Peyer's patch (tissue), 4 donors: ENCODE data around the gene XG. TPM values are rescaled to one million over a fixed set of nuclear protein-coding genes. Genes with fewer than 3 reads are reported as not detected.
"Not testable (repeated sequence)": the region's sequence is repeated elsewhere in the genome, so short reads cannot be mapped to it uniquely, and the experiment has no call there.

Source experiments
- DNase-seq, 3 donors: peaks; one replicate each; pipeline ENCODE4 v3.0.0-alpha.2; 2017 to 2019
- H3K27ac ChIP-seq, 4 donors: fragments of 200-600 bp; sonication (generic); one replicate each; pipeline ENCODE4 v1.5.1; 2016 to 2019
- H3K27me3 ChIP-seq, 2 donors: fragments of 200-600 bp; sonication (generic); one replicate each; pipeline ENCODE4 v1.5.1; 2019
- H3K36me3 ChIP-seq, 3 donors: fragments of 200-600 bp; sonication (generic); one replicate each; pipeline ENCODE4 v1.5.1; 2016 to 2019
- H3K4me1 ChIP-seq, 4 donors: fragments of 200-600 bp; sonication (generic); one replicate each; pipeline ENCODE4 v1.5.1; 2016 to 2019
- H3K4me3 ChIP-seq, 4 donors: fragments of 200-600 bp; sonication (generic); 1 replicate in 3 of 4; 2 replicates in 1 of 4; pipeline ENCODE4 v1.5.1; 2016 to 2019; ENCODE audit warnings: mild to moderate bottlenecking in 1 of 4
- H3K9me3 ChIP-seq, 4 donors: fragments of 200-600 bp; sonication (generic); one replicate each; pipeline ENCODE4 v1.5.1; 2016 to 2019; ENCODE audit warnings: mild to moderate bottlenecking in 1 of 4
- CTCF ChIP-seq, 6 experiments: fragments of 450-650 bp in 4 of 6; fragments of 200-600 bp in 2 of 6; sonication (generic) in 1 of 6; IDR thresholded peaks; one replicate each; pipeline ENCODE4 v1.5.1; 2017 to 2019; ENCODE audit warnings: antibody characterized with exemption in 6 of 6, mild to moderate bottlenecking in 3 of 6, moderate library complexity in 1 of 6
- POLR2A ChIP-seq, 2 donors: fragments of 450-650 bp; IDR thresholded peaks; one replicate each; pipeline ENCODE4 v1.5.1; 2017; ENCODE audit warnings: antibody characterized with exemption in 2 of 2, mild to moderate bottlenecking in 2 of 2, moderate library complexity in 2 of 2
- total RNA-seq, 4 donors: library from RNA; depleted of rRNA; stranded (reverse); fragments of >200 nt; gene quantifications; one replicate each; pipeline ENCODE4 v1.1.0, GENCODE V29; 2016

Gene XG
- total RNA-seq, 4 donors from 2014 or later = 0.40 TPM; not detected in 3

- no peaks in the 10 kb centered on the region for H3K27me3 ChIP-seq
- no peak overlapping the region for H3K4me3 ChIP-seq
- peaks cover 0 to 4% (median 0%) of the 10 kb centered on the region in 4 donors for H3K4me1 ChIP-seq
- TF ChIP-seq POLR2A (IDR thresholded peaks at IDR 0.05) (no peak), CTCF (IDR thresholded peaks at IDR 0.05) (no peak)
- DNase-seq = peak in 1 of 3 donors; percentile 49
- no peaks in the 10 kb centered on the region for H3K9me3 ChIP-seq
- peak overlapping the region in 1 of 4 donors; percentile 25 for H3K27ac ChIP-seq
- H3K36me3 ChIP-seq = no peaks in the 10 kb centered on the region
These were observed 16.0 kb downstream of the XG start for GRCh38 chrX:2767631-2768455.

- H3K36me3 ChIP-seq = no peaks in the 10 kb centered on the region
- TF ChIP-seq CTCF (IDR thresholded peaks at IDR 0.05) = no peak
- no peak for TF ChIP-seq POLR2A (IDR thresholded peaks at IDR 0.05)
These were observed 17.8 kb downstream of the XG start for GRCh38 chrX:2769615-2770014.

GRCh38 chrX:2773166-2774055, 21.6 kb downstream of the XG start:
- not testable (repeated sequence) for H3K27me3 ChIP-seq, H3K4me1 ChIP-seq, DNase-seq, H3K36me3 ChIP-seq, H3K4me3 ChIP-seq, H3K9me3 ChIP-seq, H3K27ac ChIP-seq

More at GRCh38 chrX:2769615-2770014, 17.8 kb downstream of the XG start:
- DNase-seq = no peak
- H3K4me3 ChIP-seq = no peak overlapping the region
- no peaks in the 10 kb centered on the region for H3K9me3 ChIP-seq
- peaks cover 0 to 4% (median 0%) of the 10 kb centered on the region in 4 donors for H3K4me1 ChIP-seq
- no peak overlapping the region for H3K27ac ChIP-seq
- no peaks in the 10 kb centered on the region for H3K27me3 ChIP-seq

- no peaks in the 10 kb centered on the region for H3K4me1 ChIP-seq
- no peak for DNase-seq
- TF ChIP-seq POLR2A (IDR thresholded peaks at IDR 0.05) = no peak
- no peak for TF ChIP-seq CTCF (IDR thresholded peaks at IDR 0.05)
These were observed 22.2 kb downstream of the XG start for GRCh38 chrX:2774057-2774456.

GRCh38 chrX:2774776-2775175, 22.9 kb downstream of the XG start:
- Histone ChIP-seq H3K9me3 (no peaks in the 10 kb centered on the region), H3K4me1 (no peaks in the 10 kb centered on the region)
- no peak for DNase-seq

More at GRCh38 chrX:2774057-2774456, 22.2 kb downstream of the XG start:
- Histone ChIP-seq H3K4me3 (no peak overlapping the region), H3K36me3 (no peaks in the 10 kb centered on the region), H3K27ac (no peak overlapping the region), H3K9me3 (no peaks in the 10 kb centered on the region), H3K27me3 (no peaks in the 10 kb centered on the region)

GRCh38 chrX:2780472-2781225, 28.8 kb downstream of the XG start:
- not testable (repeated sequence) for H3K9me3 ChIP-seq, H3K4me1 ChIP-seq, H3K27me3 ChIP-seq, DNase-seq, H3K4me3 ChIP-seq, H3K27ac ChIP-seq, H3K36me3 ChIP-seq

More at GRCh38 chrX:2774776-2775175, 22.9 kb downstream of the XG start:
- H3K36me3 ChIP-seq = no peaks in the 10 kb centered on the region
- H3K27ac ChIP-seq = no peak overlapping the region
- no peaks in the 10 kb centered on the region for H3K27me3 ChIP-seq
- TF ChIP-seq CTCF (IDR thresholded peaks at IDR 0.05) = no peak
- TF ChIP-seq POLR2A (IDR thresholded peaks at IDR 0.05) = no peak
- H3K4me3 ChIP-seq = no peak overlapping the region
